DMS114 treated with DMSO at 0.1 percent for 48 hours (cell line): ENCODE measurements around the gene PDE12.
"Not testable (repeated sequence)": the region's sequence is repeated elsewhere in the genome, so short reads cannot be mapped to it uniquely, and the experiment has no call there.

Experiments
- DNase-seq: peaks from one replicate; lab custom pipeline; 2025; ENCODE audit not compliant: unreplicated experiment; lab: John Stamatoyannopoulos, UW

PDE12 gene

DNA sequence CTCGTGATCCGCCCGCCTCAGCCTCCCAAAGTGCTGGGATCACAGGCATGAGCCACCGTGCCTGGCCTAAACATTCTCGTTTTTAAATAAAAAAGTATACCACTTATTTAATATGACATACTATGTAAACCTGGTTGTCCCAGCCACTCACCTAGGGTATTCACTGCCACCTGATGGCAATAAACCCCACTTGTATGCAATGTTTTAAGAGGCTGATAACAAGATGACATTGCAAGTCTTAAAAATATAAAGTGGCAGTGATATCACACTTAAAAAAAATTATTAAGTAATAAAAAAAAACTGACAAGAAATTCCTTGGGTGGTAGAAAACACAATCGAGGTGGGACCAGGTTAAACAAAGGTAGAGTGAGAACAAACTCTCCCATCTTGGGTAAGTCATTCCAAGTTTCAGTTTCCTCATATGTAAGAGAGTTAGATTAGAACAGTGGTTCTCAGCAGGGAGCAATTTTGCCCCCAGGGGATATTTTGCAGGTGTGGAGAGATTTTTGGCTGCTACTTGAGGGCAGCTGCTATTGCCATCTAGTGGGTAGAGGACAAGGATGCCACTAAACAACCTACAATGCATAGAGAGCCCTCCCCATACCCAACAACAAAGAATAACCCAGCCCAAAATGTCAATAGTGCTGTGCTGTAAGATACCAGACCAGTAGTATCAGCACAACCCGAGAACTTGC lies 26.5 kb downstream of the PDE12 start:
- DNase-seq, result no peak

DNA sequence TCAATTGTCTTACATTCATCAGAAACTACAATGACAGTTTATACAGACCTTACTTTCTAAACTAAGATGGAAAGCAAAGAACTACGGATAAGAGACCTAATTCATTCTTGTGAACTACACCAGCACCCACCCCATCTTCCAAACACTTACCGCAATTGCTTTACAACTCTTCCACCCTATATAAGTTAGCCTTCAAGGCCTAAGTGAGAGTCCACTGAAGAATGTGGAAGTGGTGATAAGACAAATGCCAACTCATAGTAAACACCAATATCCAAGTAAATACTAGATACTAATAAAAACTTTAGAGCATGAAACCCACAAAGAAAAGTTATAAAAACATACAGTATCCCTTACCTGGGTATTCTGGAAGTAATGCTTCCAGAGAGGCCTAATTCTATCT lies 27.5 kb downstream of the PDE12 start:
- DNase-seq, result no peak

DNA sequence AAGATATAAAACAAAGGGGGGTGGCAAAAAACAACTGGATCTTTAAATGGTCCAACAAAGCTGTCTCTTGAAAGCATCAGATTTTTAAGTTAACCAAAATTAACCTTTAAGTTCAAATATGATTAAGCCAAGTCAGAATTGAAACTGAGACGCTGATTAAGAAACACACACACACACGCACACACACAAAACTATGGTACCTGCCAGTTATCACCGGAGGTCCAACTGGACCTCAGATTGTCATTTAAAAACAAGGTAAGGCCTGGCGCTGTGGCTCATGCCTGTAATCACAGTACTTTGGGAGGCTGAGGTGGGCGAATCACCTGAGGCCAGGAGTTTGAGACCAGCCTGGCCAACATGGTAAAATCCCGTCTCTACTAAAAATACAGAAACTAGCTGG lies 30.7 kb downstream of the PDE12 start:
- no peak for DNase-seq

DNA sequence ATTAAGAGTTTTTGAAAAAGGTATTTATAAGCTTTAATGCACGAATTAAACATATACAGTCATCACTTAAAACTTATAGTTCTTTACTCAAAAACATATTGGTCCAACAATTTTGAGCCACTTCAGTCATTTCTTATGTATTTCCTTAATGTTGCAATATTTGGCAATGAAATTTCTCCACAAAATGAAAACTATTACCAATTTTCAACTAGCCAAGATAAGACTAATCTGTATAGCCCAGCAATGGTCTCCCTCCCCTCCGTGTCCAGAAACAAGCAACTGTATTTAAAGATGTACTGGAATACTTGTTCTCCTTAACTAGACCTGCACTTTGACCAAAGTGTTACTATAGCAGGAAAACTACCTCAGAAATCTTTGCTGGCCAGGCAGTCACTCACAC lies 31.8 kb downstream of the PDE12 start:
- no peak for DNase-seq

DNA sequence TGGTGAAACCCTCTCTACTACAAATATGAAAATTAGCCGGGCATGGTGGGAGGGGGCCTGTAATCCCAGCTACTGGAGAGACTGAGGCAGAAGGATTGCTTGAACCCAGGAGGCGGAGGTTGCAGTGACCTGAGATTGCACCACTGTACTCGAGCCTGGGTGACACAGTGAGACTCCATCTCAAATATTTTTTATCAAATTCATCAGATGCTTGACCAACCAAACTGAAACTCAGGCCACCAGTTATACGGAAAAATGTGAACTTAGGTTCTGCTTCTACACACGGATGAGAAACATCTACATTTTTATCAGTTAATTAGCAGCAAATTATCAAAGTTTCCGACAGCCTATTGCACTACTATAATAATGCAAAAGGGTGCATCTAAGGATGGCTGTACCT lies 36.2 kb downstream of the PDE12 start:
- no peak for DNase-seq

DNA sequence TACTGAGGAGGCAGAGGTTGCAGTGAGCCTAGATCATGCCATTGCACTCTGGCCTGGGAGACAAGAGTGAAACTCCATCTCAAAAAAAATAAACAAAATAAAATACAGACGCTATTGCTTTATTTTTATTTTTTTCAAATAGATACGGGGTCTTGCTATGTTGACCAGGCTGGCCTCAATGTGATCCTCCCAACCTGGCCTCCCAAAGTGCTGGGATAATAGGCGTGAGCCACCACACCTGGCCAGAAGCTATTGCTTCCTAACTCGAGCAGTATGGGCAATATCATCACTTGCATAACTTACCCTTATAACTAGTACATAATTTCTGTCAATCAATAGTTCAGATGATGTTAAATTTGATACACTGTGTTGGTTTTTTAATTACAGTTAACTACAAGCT lies 38.1 kb downstream of the PDE12 start:
- no peak for DNase-seq

DNA sequence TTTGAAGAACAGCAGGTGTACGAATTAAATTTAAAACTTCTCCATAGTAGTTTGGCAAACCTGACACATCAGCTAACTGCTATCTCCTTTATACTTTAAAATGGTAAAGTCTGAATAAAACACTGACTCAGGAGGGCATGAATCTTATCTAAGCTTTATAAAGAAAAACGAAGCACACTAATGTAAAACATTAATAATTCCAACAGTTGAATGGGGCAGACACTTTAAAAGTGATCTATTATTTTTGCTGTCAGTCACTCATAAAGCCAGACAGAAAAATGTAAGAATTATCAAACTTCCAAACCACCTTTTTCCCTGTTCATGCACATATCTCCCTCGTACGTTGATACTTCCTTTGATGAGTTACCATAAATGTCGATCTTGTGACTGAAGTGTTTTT lies 38.5 kb downstream of the PDE12 start:
- DNase-seq, result no peak

DNA sequence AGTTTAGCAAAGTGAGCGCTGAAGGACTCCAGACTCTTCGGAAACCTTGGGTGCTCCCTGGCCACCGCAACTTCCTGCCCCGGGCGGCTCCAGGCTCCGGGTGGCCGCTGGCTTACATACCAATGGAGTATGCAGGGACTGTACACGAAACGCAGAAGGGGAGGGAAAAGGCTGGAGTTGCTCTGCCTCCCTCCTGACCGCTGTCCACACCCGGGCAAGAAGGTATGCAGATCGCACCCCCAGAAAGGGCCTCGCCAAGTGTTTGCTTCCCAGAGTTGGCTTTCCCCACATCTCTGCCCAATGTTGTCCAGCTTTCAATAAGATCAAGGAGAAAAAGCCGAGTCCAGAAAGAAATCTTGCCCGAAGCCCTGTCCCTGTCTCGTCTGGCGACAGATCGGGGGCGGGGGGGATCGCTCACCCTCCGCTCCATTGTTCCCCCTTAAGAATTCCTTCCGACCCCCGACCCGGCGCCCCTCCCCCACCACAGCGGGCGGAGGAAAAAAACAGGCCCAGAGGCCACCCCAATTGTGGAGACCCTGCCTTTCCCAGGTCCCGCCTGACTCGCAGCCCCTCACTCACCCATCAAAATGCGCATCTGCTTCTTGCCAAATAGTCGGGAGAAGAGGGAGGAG lies 40.5 kb downstream of the PDE12 start:
- peak; percentile 19 for DNase-seq

DNA sequence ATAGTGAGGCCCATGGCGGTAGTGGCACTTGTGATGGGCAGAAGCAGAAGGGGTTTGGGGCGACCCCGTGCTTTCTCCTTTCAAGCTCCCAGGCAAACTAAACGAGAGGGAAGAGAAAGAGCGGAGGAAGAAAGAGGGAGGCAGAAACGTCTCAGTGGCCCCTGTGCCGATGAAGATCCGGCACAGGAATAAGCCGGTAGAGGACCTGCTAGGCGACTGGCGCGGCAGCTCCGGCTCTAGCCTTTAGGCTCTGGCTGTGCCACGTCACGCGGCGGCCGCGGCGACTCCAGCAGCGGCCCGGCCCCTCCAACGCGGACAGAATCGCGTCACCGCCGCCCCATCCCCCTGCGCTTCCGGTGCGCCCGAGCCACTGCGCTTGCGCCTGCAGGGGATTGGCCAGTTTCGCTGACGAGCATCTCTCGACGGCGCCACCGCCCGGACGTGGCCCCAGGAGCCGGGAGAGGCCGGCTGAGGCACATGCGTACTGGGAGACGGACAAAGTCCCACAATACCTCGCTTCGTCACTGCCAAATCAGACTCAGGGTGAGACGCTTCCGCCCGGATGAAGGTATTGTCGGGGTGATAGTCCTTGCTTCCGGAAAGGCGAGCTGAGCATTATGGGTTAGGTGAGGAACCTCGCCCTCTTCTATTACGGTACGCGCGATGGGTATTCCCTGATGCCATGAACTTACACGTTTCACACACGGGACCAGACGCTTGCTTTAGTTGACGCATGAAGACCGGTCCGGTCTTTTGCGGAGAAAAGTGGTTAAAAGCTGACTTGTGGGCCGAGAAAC lies 41.3 kb downstream of the PDE12 start, which contains the start of gene ARF4:
TSS of gene ARF4 (minus strand) at position 218 of the 797 bp plus-strand sequence. CDS start at position 14, 204 bp downstream.
- peak; percentile 97 for DNase-seq

DNA sequence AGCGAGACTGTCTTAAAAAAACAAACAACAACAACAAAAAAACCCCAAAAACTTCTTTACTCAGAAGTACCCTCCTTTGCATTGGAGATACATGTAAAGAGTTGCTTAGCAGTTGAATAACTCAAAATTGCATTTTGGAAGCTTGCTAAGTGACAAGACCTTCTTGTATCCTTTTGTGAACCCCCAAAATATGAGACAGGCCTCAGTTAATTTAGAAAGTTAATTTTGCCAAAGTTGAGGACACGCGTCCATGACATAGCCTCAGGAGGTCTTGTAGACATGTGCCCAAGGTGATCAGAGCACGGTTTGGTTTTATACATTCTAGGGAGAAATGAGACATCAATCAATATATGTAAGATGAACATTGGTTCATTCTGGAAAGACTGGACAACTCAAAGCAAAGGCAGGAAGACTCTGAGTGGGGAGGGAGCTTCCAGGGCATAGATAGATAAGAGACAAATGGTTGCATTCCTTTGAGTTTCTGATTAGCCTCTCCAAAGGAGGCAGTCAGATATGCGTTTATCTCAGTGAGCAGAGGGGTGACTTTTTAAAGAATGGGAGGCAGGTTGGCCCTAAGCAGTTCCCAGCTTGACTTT lies 42.8 kb downstream of the PDE12 start:
- DNase-seq, result no peak

DNA sequence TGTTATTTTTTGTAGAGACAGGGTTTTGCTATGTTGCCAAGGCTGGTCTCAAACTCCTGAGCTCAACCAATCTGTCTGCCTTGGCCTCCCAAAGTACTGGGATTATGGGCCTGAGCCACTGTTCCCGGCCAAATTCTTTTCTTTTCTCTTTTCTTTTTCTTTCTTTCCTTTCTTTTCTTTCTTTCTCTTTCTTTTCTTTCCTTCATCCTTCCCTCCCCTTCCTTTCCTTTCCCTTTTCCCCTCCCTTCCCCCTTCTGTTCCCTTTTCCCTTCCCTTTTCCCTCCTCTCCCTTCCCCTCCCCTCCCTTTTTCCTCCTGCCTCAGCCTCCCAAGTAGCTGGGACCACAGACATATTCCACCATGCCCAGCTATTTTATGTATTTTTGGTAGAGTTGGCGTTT lies 44.1 kb downstream of the PDE12 start:
- no peak for DNase-seq

DNA sequence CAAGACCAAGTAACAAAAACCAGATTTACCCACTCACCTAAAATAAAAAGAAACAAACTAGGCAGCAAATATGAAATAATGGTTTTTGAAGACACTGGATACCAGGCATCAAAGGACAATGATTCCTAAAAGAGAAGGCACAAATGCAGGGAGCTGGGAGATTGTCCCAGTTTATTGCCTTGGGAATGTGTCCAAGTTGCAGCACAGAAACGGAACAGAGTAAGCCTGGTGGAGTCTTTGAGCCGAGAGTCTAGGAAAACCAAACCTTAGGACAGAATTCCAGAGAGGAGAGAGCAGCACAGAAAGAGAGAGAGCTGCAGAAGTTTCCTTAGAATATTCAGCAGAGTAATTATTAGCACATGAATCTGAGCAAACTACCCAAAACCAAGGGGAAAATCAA lies 48.9 kb downstream of the PDE12 start:
- no peak for DNase-seq

DNA sequence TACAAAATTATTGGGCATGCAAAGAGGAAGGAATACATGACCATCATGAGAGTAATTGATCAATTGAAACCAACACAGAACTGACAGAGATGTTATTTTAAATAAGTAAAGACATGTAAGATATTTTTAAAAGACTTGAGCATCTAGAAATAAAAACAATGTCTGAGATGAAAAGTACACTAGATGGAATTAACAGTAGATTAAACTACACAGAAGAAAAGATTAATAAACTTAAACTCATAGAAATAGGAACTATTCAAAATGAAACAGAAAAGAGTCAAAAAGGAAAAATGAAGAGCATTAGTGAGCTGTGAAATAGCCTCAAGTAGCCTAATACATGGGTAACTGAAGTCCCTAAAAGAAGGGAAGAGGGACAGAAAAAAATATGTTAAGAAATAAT lies 49.6 kb downstream of the PDE12 start:
- no peak for DNase-seq

DNA sequence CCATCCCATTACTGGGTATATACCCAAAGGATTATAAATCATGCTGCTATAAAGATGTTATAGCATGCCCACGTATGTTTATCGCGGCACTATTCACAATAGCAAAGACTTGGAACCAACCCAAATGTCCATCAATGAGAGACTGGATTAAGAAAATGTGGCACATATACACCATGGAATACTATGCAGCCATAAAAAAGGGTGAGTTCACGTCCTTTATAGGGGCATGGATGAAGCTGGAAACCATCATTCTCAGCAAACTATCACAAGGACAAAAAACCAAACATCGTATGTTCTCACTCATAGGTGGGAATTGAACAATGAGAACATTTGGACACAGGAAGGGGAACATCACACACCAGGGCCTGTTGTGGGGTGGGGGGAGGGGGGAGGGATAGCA lies 55.8 kb downstream of the PDE12 start:
- not testable (repeated sequence) for DNase-seq

DNA sequence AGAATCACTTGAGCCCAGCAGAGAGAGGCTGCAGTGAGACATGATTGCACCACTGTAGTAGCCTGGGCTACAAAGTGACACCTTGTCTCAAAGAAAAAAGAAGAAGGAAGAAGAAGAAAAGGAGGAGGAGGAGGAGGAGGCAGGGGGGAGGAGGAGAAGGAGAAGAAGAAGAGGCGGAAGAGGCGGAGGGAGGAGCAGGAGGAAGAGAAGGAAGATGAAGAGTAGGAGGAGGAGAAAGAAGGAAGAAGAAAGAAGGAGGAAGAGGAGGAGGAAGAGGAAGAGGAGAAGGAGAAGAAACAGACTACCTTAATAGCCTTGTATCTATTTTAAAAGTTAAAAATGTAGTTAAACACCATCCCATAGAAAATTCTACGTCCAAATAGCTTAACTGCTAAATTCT lies 60.2 kb downstream of the PDE12 start:
- DNase-seq, result no peak
